22Rv1 (cell line): Measurements from ENCODE around the gene FAM167B.

Experiments used
- CTCF ChIP-seq: fragments of 450-650 bp; IDR thresholded peaks from 2 replicates; pipeline ENCODE4 v1.5.1; 2017; ENCODE audit warnings: mild to moderate bottlenecking
- ZFX ChIP-seq: fragments of 450-650 bp; IDR thresholded peaks from 2 replicates; pipeline ENCODE4 v1.6.1; 2017; ENCODE audit warnings: antibody characterized with exemption, borderline replicate concordance

- no peak for TF ChIP-seq CTCF
- no peak for TF ChIP-seq ZFX
Observed at GRCh38 chr1:32198237-32199042, 48.6 kb upstream of the FAM167B start.
